Esophagus muscularis mucosa (tissue), 3 donors: Measurements from ENCODE around the gene KCTD21.

Experiments
- CTCF ChIP-seq, 3 experiments: fragments of 200-600 bp in 2 of 3; fragments of 450-650 bp in 1 of 3; sonication (generic) in 2 of 3; IDR thresholded peaks; one replicate each; pipeline ENCODE4 v1.5.1; 2017 to 2019; ENCODE audit warnings: antibody characterized with exemption in 3 of 3, mild to moderate bottlenecking in 2 of 3, moderate library complexity in 1 of 3
- POLR2AphosphoS5 ChIP-seq, 2 donors: sonication (generic); formaldehyde crosslinking; IDR thresholded peaks; one replicate each; pipeline ENCODE4 v1.6.1; 2017; ENCODE audit warnings: antibody characterized with exemption in 2 of 2

- no peak for TF ChIP-seq CTCF (IDR thresholded peaks at IDR 0.05)
- no peak for TF ChIP-seq POLR2AphosphoS5 (IDR thresholded peaks at IDR 0.05)
Measured at GRCh38 chr11:78177216-78177615, 11.2 kb downstream of the KCTD21 start.
